GM12892 (cell line): ENCODE results near the gene DNAJC12.

Source experiments
- POLR2A ChIP-seq: IDR thresholded peaks from 2 replicates; pipeline ENCODE4 v1.6.1; 2011; ENCODE audit warnings: low read depth, low read length, control low read depth
- POLR2AphosphoS5 ChIP-seq: IDR thresholded peaks from 2 replicates; pipeline ENCODE4 v1.6.1; 2011; ENCODE audit warnings: low read depth, low read length, control low read depth
- TAF1 ChIP-seq: IDR thresholded peaks from 2 replicates; pipeline ENCODE4 v1.6.1; 2011; ENCODE audit warnings: low read depth, mild to moderate bottlenecking, control low read depth, low read length, borderline replicate concordance

DNA sequence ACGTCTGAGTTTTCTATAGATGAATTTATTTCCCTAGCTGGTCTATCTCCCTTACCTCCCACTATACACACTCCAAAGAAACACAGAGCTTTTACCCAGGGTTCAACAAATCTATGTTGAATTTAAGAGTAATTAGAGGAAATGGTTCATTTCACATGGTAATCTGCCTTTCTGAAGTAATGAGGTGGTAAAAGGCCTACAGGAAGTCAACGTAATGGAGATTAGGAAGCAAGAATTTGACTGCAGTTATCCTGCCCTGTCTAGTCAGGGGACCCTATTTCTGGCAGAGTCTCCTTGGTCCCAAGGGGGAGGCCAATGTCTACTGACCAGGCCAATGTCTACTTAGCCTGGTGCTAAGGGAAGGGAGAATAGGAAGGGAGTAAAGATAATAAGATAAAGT lies 25.1 kb upstream of the DNAJC12 start:
- TF ChIP-seq TAF1 (no peak), POLR2A (no peak), POLR2AphosphoS5 (no peak)
